IMR-90 (cell line): Measurements from ENCODE around the gene CHMP3. TPM values are rescaled to one million over a fixed set of nuclear protein-coding genes. Genes with fewer than 3 reads are reported as not detected.

Experiments
- ATAC-seq: fragments of 200-7000 bp; cut with Tn5 transposase; 2 replicates; pipeline ENCODE4 v1.9.1; 2020; ENCODE audit warnings: low read depth, mild to moderate bottlenecking, moderate library complexity
- BruUV-seq: library from RNA; stranded (reverse); fragments of 400-500 nt; replicated peaks from 2 replicates; lab custom pipeline; 2021; lab: Mats Ljungman, UMichigan
- CTCF ChIA-PET: fragments of 300-600 bp; formaldehyde crosslinking; extraction: SDS; loops from one replicate; lab custom pipeline; 2021; ENCODE audit warnings: antibody characterized with exemption; lab: Yijun Ruan, JAX
- POLR2A ChIA-PET: fragments of 300-600 bp; sonication (Branson Sonifier 250); formaldehyde crosslinking; loops from one replicate; lab custom pipeline; 2022; ENCODE audit warnings: antibody characterized with exemption; ENCODE audit not compliant: unreplicated experiment; lab: Charles Lee
- DNase-seq: peaks from one replicate; pipeline ENCODE4 v3.0.0; 2013
- H2AFZ ChIP-seq: replicated peaks from 2 replicates; pipeline ENCODE3; 2013; ENCODE audit warnings: low read length, mild to moderate bottlenecking; ENCODE audit not compliant: poor library complexity
- H2AK5ac ChIP-seq: 2 replicates; pipeline ENCODE4 v1.6.1; 2013; ENCODE audit warnings: low read depth, low read length, inconsistent platforms
- H2AK9ac ChIP-seq: replicated peaks from 2 replicates; pipeline ENCODE3; 2013; ENCODE audit warnings: mild to moderate bottlenecking, low read depth, low read length, moderate library complexity; ENCODE audit not compliant: poor library complexity
- H2BK120ac ChIP-seq: 2 replicates; pipeline ENCODE4 v1.6.1; 2013; ENCODE audit warnings: low read depth, low read length, inconsistent platforms
- H2BK15ac ChIP-seq: 3 replicates; pipeline ENCODE4 v1.6.1; 2013; ENCODE audit warnings: low read depth, low read length, inconsistent platforms
- H2BK20ac ChIP-seq: 2 replicates; pipeline ENCODE4 v1.6.1; 2013; ENCODE audit warnings: low read depth, mild to moderate bottlenecking, inconsistent platforms, low read length, moderate library complexity
- H2BK5ac ChIP-seq: 2 replicates; pipeline ENCODE4 v1.6.1; 2013; ENCODE audit warnings: mild to moderate bottlenecking, low read depth, low read length, inconsistent platforms; ENCODE audit not compliant: poor library complexity, severe bottlenecking
- H3K14ac ChIP-seq: replicated peaks from 2 replicates; pipeline ENCODE4 v1.6.1; 2013; ENCODE audit warnings: low read depth, low read length, inconsistent platforms
- H3K18ac ChIP-seq: 2 replicates; pipeline ENCODE4 v1.6.1; 2013; ENCODE audit warnings: low read depth, low read length, control low read depth
- H3K23ac ChIP-seq: 2 replicates; pipeline ENCODE4 v1.6.1; 2013; ENCODE audit warnings: low read depth, low read length, inconsistent platforms
- H3K27ac ChIP-seq: 2 replicates; pipeline ENCODE4 v1.5.1; 2013; ENCODE audit warnings: mild to moderate bottlenecking, control low read depth, low read length; ENCODE audit not compliant: insufficient read depth
- H3K27me3 ChIP-seq: 2 replicates; pipeline ENCODE4 v1.6.1; 2013; ENCODE audit warnings: low read length; ENCODE audit not compliant: control insufficient read depth, insufficient read depth
- H3K36me3 ChIP-seq: 2 replicates; pipeline ENCODE4 v1.6.1; 2013; ENCODE audit warnings: low read length, mixed read lengths; ENCODE audit not compliant: control insufficient read depth, insufficient read depth
- H3K4ac ChIP-seq: 2 replicates; pipeline ENCODE4 v1.6.1; 2013; ENCODE audit warnings: low read depth, low read length, inconsistent platforms
- H3K4me1 ChIP-seq: 2 replicates; pipeline ENCODE4 v1.6.1; 2013; ENCODE audit warnings: low read length, mixed read lengths; ENCODE audit not compliant: control insufficient read depth, insufficient read depth
- H3K4me2 ChIP-seq: 2 replicates; pipeline ENCODE4 v1.6.1; 2013; ENCODE audit warnings: low read depth, mild to moderate bottlenecking, control low read depth, low read length, moderate library complexity
- H3K4me3 ChIP-seq: 2 replicates; pipeline ENCODE4 v1.5.1; 2013; ENCODE audit warnings: low read depth, mild to moderate bottlenecking, control low read depth, low read length, moderate library complexity; ENCODE audit not compliant: insufficient read depth
- H3K56ac ChIP-seq: 2 replicates; pipeline ENCODE4 v1.6.1; 2013; ENCODE audit warnings: low read length, inconsistent platforms; ENCODE audit not compliant: insufficient read depth; ENCODE audit errors: extremely low read depth
- H3K79me1 ChIP-seq, 2 experiments: 2 replicates each; pipeline ENCODE4 v1.6.1; 2013; ENCODE audit warnings: low read length in 2 of 2, inconsistent platforms in 1 of 2, low read depth in 1 of 2
- H3K9ac ChIP-seq: 2 replicates; pipeline ENCODE4 v1.6.1; 2013; ENCODE audit warnings: low read depth, low read length, control low read depth
- H3K9me1 ChIP-seq: 2 replicates; pipeline ENCODE4 v1.6.1; 2013; ENCODE audit warnings: low read length, inconsistent platforms; ENCODE audit not compliant: insufficient read depth
- H3K9me3 ChIP-seq: 2 replicates; pipeline ENCODE4 v1.6.1; 2013; ENCODE audit warnings: low read length; ENCODE audit not compliant: control insufficient read depth, insufficient read depth
- H4K20me1 ChIP-seq: 2 replicates; pipeline ENCODE4 v1.6.1; 2013; ENCODE audit warnings: low read length, inconsistent platforms; ENCODE audit not compliant: insufficient read depth
- H4K5ac ChIP-seq: 2 replicates; pipeline ENCODE4 v1.6.1; 2013; ENCODE audit warnings: mild to moderate bottlenecking, low read depth, low read length, control low read depth
- H4K8ac ChIP-seq, 2 experiments: 2 replicates each; pipeline ENCODE4 v1.6.1; 2013; ENCODE audit warnings: low read depth in 2 of 2, low read length in 2 of 2, control low read depth in 1 of 2, inconsistent platforms in 1 of 2
- H4K91ac ChIP-seq: 2 replicates; pipeline ENCODE4 v1.6.1; 2013; ENCODE audit warnings: low read depth, low read length, inconsistent platforms; ENCODE audit not compliant: insufficient read depth
- BHLHE40 ChIP-seq: fragments of 150-350 bp; IDR thresholded peaks from 2 replicates; pipeline ENCODE4 v1.6.1; 2016; ENCODE audit warnings: mild to moderate bottlenecking, low read depth, low read length
- CEBPB ChIP-seq: IDR thresholded peaks from 2 replicates; pipeline ENCODE4 v1.6.1; 2012; ENCODE audit warnings: low read depth, low read length, improper control_type of control experiment
- CHD1 ChIP-seq: IDR thresholded peaks from 2 replicates; pipeline ENCODE4 v1.6.1; 2012; ENCODE audit warnings: low read depth, low read length, improper control_type of control experiment
- FOS ChIP-seq: fragments of 150-350 bp; IDR thresholded peaks from 2 replicates; pipeline ENCODE4 v1.6.1; 2016; ENCODE audit warnings: low read depth, low read length
- MAFK ChIP-seq: IDR thresholded peaks from 2 replicates; pipeline ENCODE4 v1.6.1; 2012; ENCODE audit warnings: low read depth, low read length, improper control_type of control experiment
- MAZ ChIP-seq: IDR thresholded peaks from 2 replicates; pipeline ENCODE4 v1.6.1; 2012; ENCODE audit warnings: low read depth, mild to moderate bottlenecking, low read length, improper control_type of control experiment, moderate library complexity, borderline replicate concordance
- MXI1 ChIP-seq: IDR thresholded peaks from 2 replicates; pipeline ENCODE4 v1.6.1; 2012; ENCODE audit warnings: low read depth, mild to moderate bottlenecking, low read length, moderate library complexity, borderline replicate concordance
- NFE2L2 ChIP-seq: fragments of 150-350 bp; IDR thresholded peaks from 2 replicates; pipeline ENCODE4 v1.6.1; 2016; ENCODE audit warnings: low read depth, mild to moderate bottlenecking, low read length
- POLR2A ChIP-seq: IDR thresholded peaks from 2 replicates; pipeline ENCODE4 v1.6.1; 2012; ENCODE audit warnings: mild to moderate bottlenecking, low read depth, low read length
- RAD21 ChIP-seq: IDR thresholded peaks from 2 replicates; pipeline ENCODE4 v1.6.1; 2012; ENCODE audit warnings: low read length, improper control_type of control experiment
- RCOR1 ChIP-seq: IDR thresholded peaks from 2 replicates; pipeline ENCODE4 v1.6.1; 2012; ENCODE audit warnings: mild to moderate bottlenecking, low read length, improper control_type of control experiment; ENCODE audit not compliant: insufficient replicate concordance
- RFX5 ChIP-seq: IDR thresholded peaks from 2 replicates; pipeline ENCODE4 v1.8.0; 2012; ENCODE audit warnings: low read depth, mild to moderate bottlenecking, low read length, moderate library complexity
- SMC3 ChIP-seq: fragments of 150-350 bp; IDR thresholded peaks from 2 replicates; pipeline ENCODE4 v1.6.1; 2016; ENCODE audit warnings: low read depth, mild to moderate bottlenecking, antibody characterized with exemption, low read length, moderate library complexity
- WGBS, 2 experiments: methylation state at CpG; one replicate each; pipeline versions ENCODE4 v1.1.5 to v1.1.7; 2013; ENCODE audit warnings: missing lambda C conversion rate in 2 of 2; ENCODE audit not compliant: insufficient read length in 1 of 2; ENCODE audit errors: extremely low coverage in 2 of 2; 5-methylcytosine and 5-hydroxymethylcytosine counted together
- dilution Hi-C: fragments of 300-500 bp; cut with HindIII; formaldehyde crosslinking; loops from one replicate; pipeline ENCODE4 v1.14.3; 2018; ENCODE audit warnings: low sequenced_read_pairs; ENCODE audit not compliant: unreplicated experiment
- in situ Hi-C: fragments of 300-500 bp; cut with MboI; formaldehyde crosslinking; loops from 3 replicates; pipeline ENCODE4 v1.14.3; 2019; ENCODE audit warnings: low sequenced_read_pairs, inconsistent platforms, mixed read lengths
- intact Hi-C: fragments of 100-400 bp; cut with micrococcal nuclease; formaldehyde crosslinking; loops from 2 replicates; pipeline ENCODE4 v1.10.0; 2022
- polyA plus RNA-seq, 3 experiments: library from polyadenylated mRNA; depleted of rRNA; stranded (reverse); fragments of >200 nt; gene quantifications; 2 replicates each; pipeline ENCODE4 v1.2.3, GENCODE V29; 2012; ENCODE audit warnings: low replicate concordance in 1 of 3
- total RNA-seq: library from RNA; depleted of rRNA; stranded (reverse); fragments of >200 nt; gene quantifications from 2 replicates; pipeline ENCODE4 v1.2.3, GENCODE V29; 2012
- TF ChIP-seq, protein P1 (sequence below): fragments of 150-350 bp; IDR thresholded peaks from 2 replicates; pipeline ENCODE4 v1.6.1; 2016; ENCODE audit warnings: low read depth, mild to moderate bottlenecking, low read length, moderate library complexity, borderline replicate concordance
- TF ChIP-seq, protein P2 (sequence below): conservative IDR thresholded peaks from 2 replicates; pipeline ENCODE4 v1.5.1; 2012; ENCODE audit warnings: mild to moderate bottlenecking, low read depth, low read length, improper control_type of control experiment
- TF ChIP-seq, protein P3 (sequence below): fragments of 150-350 bp; IDR thresholded peaks from 2 replicates; pipeline ENCODE4 v1.6.1; 2017; ENCODE audit warnings: mild to moderate bottlenecking, antibody characterized with exemption, low read length, low read depth

CHMP3 gene
- total and polyA plus RNA-seq, 2 of the 4 experiments (the other 2 are of a cell fraction), result 38.4 to 84.6 TPM

DNA sequence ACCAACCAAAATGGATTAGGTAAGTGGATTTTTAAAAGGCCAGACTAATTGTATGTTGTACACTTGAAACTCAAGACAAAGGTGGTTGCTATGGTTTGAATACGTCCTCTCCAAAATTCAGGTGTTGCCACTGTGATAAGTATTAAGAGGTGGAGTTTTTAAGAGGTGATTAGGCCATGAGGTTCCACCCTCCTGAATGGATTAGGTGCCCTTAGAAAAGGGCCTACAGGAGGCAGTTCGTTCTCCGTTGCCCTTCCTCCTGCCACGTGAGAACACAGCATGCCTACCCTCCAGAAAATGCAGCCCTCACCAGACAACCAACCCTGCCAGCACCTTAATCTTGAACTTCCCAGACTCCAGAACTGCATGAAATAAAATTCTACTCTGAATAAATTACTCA lies 51.2 kb downstream of the CHMP3 start:
- 0 out of 2 replicates have a peak, but pooled peaks cover 4% of the 10 kb centered on the region for H3K9me1 ChIP-seq
- no peak overlapping the region for H2BK20ac ChIP-seq
- H3K18ac ChIP-seq, result no peak overlapping the region
- no peak overlapping the region for H4K5ac ChIP-seq
- BruUV-seq, result no TSS peak
- H3K36me3 ChIP-seq, result peaks cover 11% of the 10 kb centered on the region
- H2AFZ ChIP-seq, result no peak overlapping the region
- H2AK9ac ChIP-seq, result no peak overlapping the region
- intact Hi-C loops, result no loop called here
- H3K4ac ChIP-seq, result no peak overlapping the region
- H3K4me2 ChIP-seq, result no peak overlapping the region
- in situ Hi-C loops, result loop anchor here (10.0 kb wide), 1 partner anchor 93 kb away; no protein-coding TSS in a partner anchor
- dilution Hi-C loops, result no loop called here
- no peaks in the 10 kb centered on the region for H3K27me3 ChIP-seq
- no peak overlapping the region for H2BK15ac ChIP-seq
- H3K4me3 ChIP-seq, result no peak overlapping the region
- H3K9ac ChIP-seq, result no peak overlapping the region
- ATAC-seq (no peak), DNase-seq (no peak)
- no peaks in the 10 kb centered on the region for H3K4me1 ChIP-seq
- no peak overlapping the region for H4K8ac ChIP-seq
- no peak overlapping the region for H3K23ac ChIP-seq
- no peak overlapping the region for H3K56ac ChIP-seq
- no peak overlapping the region for H3K14ac ChIP-seq
- H4K20me1 ChIP-seq, result no peaks in the 10 kb centered on the region; the same call in 1 of the 2 replicates
- CTCF ChIA-PET, result no interaction called here
- no peak overlapping the region for H4K91ac ChIP-seq
- TF ChIP-seq MAFK, result no peak
- TF ChIP-seq POLR2A, result no peak
- TF ChIP-seq, protein P1, sequence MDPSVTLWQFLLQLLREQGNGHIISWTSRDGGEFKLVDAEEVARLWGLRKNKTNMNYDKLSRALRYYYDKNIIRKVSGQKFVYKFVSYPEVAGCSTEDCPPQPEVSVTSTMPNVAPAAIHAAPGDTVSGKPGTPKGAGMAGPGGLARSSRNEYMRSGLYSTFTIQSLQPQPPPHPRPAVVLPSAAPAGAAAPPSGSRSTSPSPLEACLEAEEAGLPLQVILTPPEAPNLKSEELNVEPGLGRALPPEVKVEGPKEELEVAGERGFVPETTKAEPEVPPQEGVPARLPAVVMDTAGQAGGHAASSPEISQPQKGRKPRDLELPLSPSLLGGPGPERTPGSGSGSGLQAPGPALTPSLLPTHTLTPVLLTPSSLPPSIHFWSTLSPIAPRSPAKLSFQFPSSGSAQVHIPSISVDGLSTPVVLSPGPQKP, result no peak
- no peak for TF ChIP-seq FOS
- no peak for TF ChIP-seq BHLHE40
- TF ChIP-seq, protein P2, sequence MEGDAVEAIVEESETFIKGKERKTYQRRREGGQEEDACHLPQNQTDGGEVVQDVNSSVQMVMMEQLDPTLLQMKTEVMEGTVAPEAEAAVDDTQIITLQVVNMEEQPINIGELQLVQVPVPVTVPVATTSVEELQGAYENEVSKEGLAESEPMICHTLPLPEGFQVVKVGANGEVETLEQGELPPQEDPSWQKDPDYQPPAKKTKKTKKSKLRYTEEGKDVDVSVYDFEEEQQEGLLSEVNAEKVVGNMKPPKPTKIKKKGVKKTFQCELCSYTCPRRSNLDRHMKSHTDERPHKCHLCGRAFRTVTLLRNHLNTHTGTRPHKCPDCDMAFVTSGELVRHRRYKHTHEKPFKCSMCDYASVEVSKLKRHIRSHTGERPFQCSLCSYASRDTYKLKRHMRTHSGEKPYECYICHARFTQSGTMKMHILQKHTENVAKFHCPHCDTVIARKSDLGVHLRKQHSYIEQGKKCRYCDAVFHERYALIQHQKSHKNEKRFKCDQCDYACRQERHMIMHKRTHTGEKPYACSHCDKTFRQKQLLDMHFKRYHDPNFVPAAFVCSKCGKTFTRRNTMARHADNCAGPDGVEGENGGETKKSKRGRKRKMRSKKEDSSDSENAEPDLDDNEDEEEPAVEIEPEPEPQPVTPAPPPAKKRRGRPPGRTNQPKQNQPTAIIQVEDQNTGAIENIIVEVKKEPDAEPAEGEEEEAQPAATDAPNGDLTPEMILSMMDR, result no peak
- no peak for TF ChIP-seq NFE2L2
- TF ChIP-seq CEBPB, result no peak
- TF ChIP-seq MXI1, result no peak
- TF ChIP-seq RCOR1, result no peak
- TF ChIP-seq SMC3, result no peak
- no peak for TF ChIP-seq CHD1
- TF ChIP-seq MAZ, result no peak
- TF ChIP-seq, protein P3, sequence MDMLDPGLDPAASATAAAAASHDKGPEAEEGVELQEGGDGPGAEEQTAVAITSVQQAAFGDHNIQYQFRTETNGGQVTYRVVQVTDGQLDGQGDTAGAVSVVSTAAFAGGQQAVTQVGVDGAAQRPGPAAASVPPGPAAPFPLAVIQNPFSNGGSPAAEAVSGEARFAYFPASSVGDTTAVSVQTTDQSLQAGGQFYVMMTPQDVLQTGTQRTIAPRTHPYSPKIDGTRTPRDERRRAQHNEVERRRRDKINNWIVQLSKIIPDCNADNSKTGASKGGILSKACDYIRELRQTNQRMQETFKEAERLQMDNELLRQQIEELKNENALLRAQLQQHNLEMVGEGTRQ, result no peak
- TF ChIP-seq RAD21, result no peak
- TF ChIP-seq RFX5, result no peak
- peaks cover 3 to 9% of the 10 kb centered on the region in 2 experiments; a peak in 2 of 4 replicates for H3K79me1 ChIP-seq
- no peak overlapping the region for H2BK120ac ChIP-seq
- POLR2A ChIA-PET, result no interaction called here
- no peak overlapping the region for H2AK5ac ChIP-seq
- WGBS, 2 experiments, result no CpG with 5 or more reads among the region's 4 CpGs
- no peak overlapping the region for H3K27ac ChIP-seq
- no peak overlapping the region for H2BK5ac ChIP-seq
- H3K9me3 ChIP-seq, result no peaks in the 10 kb centered on the region
